Mesendoderm (in vitro differentiated cells): ENCODE measurements around the gene HES3.

ENCODE experiments used
- DNase-seq: peaks from one replicate; pipeline ENCODE4 v3.0.0; 2013
- H2AK5ac ChIP-seq: 2 replicates; pipeline ENCODE4 v1.6.1; 2013; ENCODE audit warnings: low read length, inconsistent platforms
- H2BK120ac ChIP-seq: 2 replicates; pipeline ENCODE4 v1.6.1; 2013; ENCODE audit warnings: low read depth, mild to moderate bottlenecking, low read length, moderate library complexity, mixed read lengths
- H2BK15ac ChIP-seq: replicated peaks from 2 replicates; pipeline ENCODE4 v1.6.1; 2013; ENCODE audit warnings: low read depth, mild to moderate bottlenecking, moderate library complexity
- H2BK5ac ChIP-seq: 2 replicates; pipeline ENCODE4 v1.6.1; 2013; ENCODE audit warnings: low read length, inconsistent platforms
- H3K18ac ChIP-seq: 2 replicates; pipeline ENCODE4 v1.6.1; 2013; ENCODE audit warnings: mild to moderate bottlenecking, low read length, mixed read lengths
- H3K23ac ChIP-seq: one replicate; pipeline ENCODE4 v1.6.1; 2013; ENCODE audit warnings: low read length
- H3K27ac ChIP-seq: 2 replicates; pipeline ENCODE4 v1.5.1; 2013; ENCODE audit warnings: low read depth, mild to moderate bottlenecking, inconsistent platforms, low read length, moderate library complexity
- H3K27me3 ChIP-seq: 2 replicates; pipeline ENCODE4 v1.6.1; 2013; ENCODE audit warnings: low read length, control low read depth, mild to moderate bottlenecking, inconsistent platforms; ENCODE audit not compliant: insufficient read depth, poor library complexity
- H3K36me3 ChIP-seq: 2 replicates; pipeline ENCODE4 v1.6.1; 2013; ENCODE audit warnings: low read length, inconsistent platforms; ENCODE audit not compliant: control insufficient read depth, insufficient read depth
- H3K4ac ChIP-seq: one replicate; pipeline ENCODE4 v1.6.1; 2013; ENCODE audit warnings: low read depth, mild to moderate bottlenecking, low read length, moderate library complexity
- H3K4me1 ChIP-seq: 2 replicates; pipeline ENCODE4 v1.6.1; 2013; ENCODE audit warnings: low read depth, low read length, inconsistent platforms; ENCODE audit not compliant: control insufficient read depth
- H3K4me2 ChIP-seq: 2 replicates; pipeline ENCODE4 v1.6.1; 2013; ENCODE audit warnings: low read length
- H3K4me3 ChIP-seq: 2 replicates; pipeline ENCODE4 v1.5.1; 2013; ENCODE audit warnings: mild to moderate bottlenecking, low read length
- H3K56ac ChIP-seq: one replicate; pipeline ENCODE4 v1.6.1; 2013; ENCODE audit warnings: low read length
- H3K79me1 ChIP-seq: 2 replicates; pipeline ENCODE4 v1.6.1; 2013; ENCODE audit warnings: low read length, inconsistent platforms
- H3K79me2 ChIP-seq: 2 replicates; pipeline ENCODE4 v1.6.1; 2013; ENCODE audit warnings: mild to moderate bottlenecking, low read length; ENCODE audit not compliant: control insufficient read depth, insufficient read depth
- H3K9ac ChIP-seq: 2 replicates; pipeline ENCODE4 v1.6.1; 2013; ENCODE audit warnings: low read length, inconsistent platforms
- H4K5ac ChIP-seq: one replicate; pipeline ENCODE4 v1.6.1; 2013; ENCODE audit warnings: low read length
- H4K8ac ChIP-seq: one replicate; pipeline ENCODE4 v1.6.1; 2013; ENCODE audit warnings: low read depth, mild to moderate bottlenecking, control low read depth, low read length, moderate library complexity
- WGBS: extraction: QIAGEN DNeasy Blood & Tissue Kit; methylation state at CpG from one replicate; pipeline ENCODE4 v1.1.7; 2013; ENCODE audit warnings: low lambda C conversion rate, missing lambda C conversion rate; ENCODE audit not compliant: insufficient coverage; ENCODE audit errors: extremely low coverage; 5-methylcytosine and 5-hydroxymethylcytosine counted together

HES3 gene

GRCh38 chr1:6288665-6289064 is 44.7 kb downstream of the HES3 start:
- H3K27ac ChIP-seq = no peak overlapping the region
- no peak overlapping the region for H3K18ac ChIP-seq
- no peaks in the 10 kb centered on the region for H3K79me1 ChIP-seq
- H3K4ac ChIP-seq = no peak overlapping the region
- no CpG with 5 or more reads among the region's 10 CpGs for WGBS
- no peak overlapping the region for H3K23ac ChIP-seq
- H3K27me3 ChIP-seq = no peaks in the 10 kb centered on the region
- no peak overlapping the region for H3K9ac ChIP-seq
- H2BK5ac ChIP-seq = no peak overlapping the region
- H3K36me3 ChIP-seq = no peaks in the 10 kb centered on the region
- no peak overlapping the region for H4K8ac ChIP-seq
- H3K79me2 ChIP-seq = no peaks in the 10 kb centered on the region
- no peak overlapping the region for H3K56ac ChIP-seq
- H2BK15ac ChIP-seq = no peak overlapping the region
- DNase-seq = no peak
- H3K4me2 ChIP-seq = no peak overlapping the region
- no peak overlapping the region for H2AK5ac ChIP-seq
- H4K5ac ChIP-seq = no peak overlapping the region
- no peaks in the 10 kb centered on the region for H3K4me1 ChIP-seq
- no peak overlapping the region for H3K4me3 ChIP-seq
- H2BK120ac ChIP-seq = no peak overlapping the region

GRCh38 chr1:6292102-6292501 is 48.1 kb downstream of the HES3 start:
- H3K27me3 ChIP-seq = no peaks in the 10 kb centered on the region

GRCh38 chr1:6294080-6294889 is 50.3 kb downstream of the HES3 start:
- Histone ChIP-seq H4K8ac (no peak overlapping the region), H3K27ac (no peak overlapping the region), H3K27me3 (no peaks in the 10 kb centered on the region), H3K79me1 (no peaks in the 10 kb centered on the region), H3K4me3 (no peak overlapping the region), H3K4me1 (no peaks in the 10 kb centered on the region), H3K18ac (no peak overlapping the region), H2AK5ac (no peak overlapping the region), H3K36me3 (no peaks in the 10 kb centered on the region), H2BK5ac (no peak overlapping the region), H3K79me2 (no peaks in the 10 kb centered on the region), H2BK120ac (no peak overlapping the region), H3K56ac (no peak overlapping the region), H4K5ac (no peak overlapping the region), H3K9ac (no peak overlapping the region), H3K23ac (no peak overlapping the region), H2BK15ac (no peak overlapping the region), H3K4me2 (no peak overlapping the region), H3K4ac (no peak overlapping the region)
- WGBS = no CpG with 5 or more reads among the region's 14 CpGs
- no peak for DNase-seq

More at GRCh38 chr1:6292102-6292501, 48.1 kb downstream of the HES3 start:
- no peak overlapping the region for H4K8ac ChIP-seq
- no peak overlapping the region for H2AK5ac ChIP-seq
- H2BK120ac ChIP-seq = no peak overlapping the region
- no peak overlapping the region for H3K27ac ChIP-seq
- WGBS = no CpG with 5 or more reads among the region's 10 CpGs
- no peak overlapping the region for H3K4me2 ChIP-seq
- no peak overlapping the region for H2BK5ac ChIP-seq
- H3K23ac ChIP-seq = no peak overlapping the region
- H2BK15ac ChIP-seq = no peak overlapping the region
- no peak overlapping the region for H3K56ac ChIP-seq
- H3K79me2 ChIP-seq = no peaks in the 10 kb centered on the region
- no peak overlapping the region for H3K4me3 ChIP-seq
- no peak overlapping the region for H3K18ac ChIP-seq
- H3K9ac ChIP-seq = no peak overlapping the region
- no peak overlapping the region for H3K4ac ChIP-seq
- no peak for DNase-seq
- H4K5ac ChIP-seq = no peak overlapping the region
- no peaks in the 10 kb centered on the region for H3K4me1 ChIP-seq
- H3K79me1 ChIP-seq = no peaks in the 10 kb centered on the region
- no peaks in the 10 kb centered on the region for H3K36me3 ChIP-seq

- Histone ChIP-seq H3K79me1 (no peaks in the 10 kb centered on the region), H3K4me3 (no peak overlapping the region), H4K5ac (no peak overlapping the region), H3K18ac (no peak overlapping the region), H3K27me3 (no peaks in the 10 kb centered on the region), H3K4ac (no peak overlapping the region), H3K23ac (no peak overlapping the region), H3K79me2 (no peaks in the 10 kb centered on the region), H2BK120ac (no peak overlapping the region), H3K4me1 (no peaks in the 10 kb centered on the region), H3K27ac (no peak overlapping the region), H4K8ac (no peak overlapping the region), H2AK5ac (no peak overlapping the region), H3K9ac (no peak overlapping the region), H2BK15ac (no peak overlapping the region), H3K36me3 (no peaks in the 10 kb centered on the region), H3K56ac (no peak overlapping the region), H2BK5ac (no peak overlapping the region), H3K4me2 (no peak overlapping the region)
- DNase-seq = no peak
- no CpG with 5 or more reads among the region's 23 CpGs for WGBS
These were observed 51.0 kb downstream of the HES3 start for GRCh38 chr1:6294890-6295556.
